Activated CD4-positive, alpha-beta T cell treated with anti-CD3 and anti-CD28 coated beads, Interleukin-2, amount 50 U/mL, for 4 hours (primary cell): ENCODE measurements around the gene CGRRF1.

Experiments
- DNase-seq, 2 experiments: peaks; one replicate each; pipeline ENCODE4 v3.0.0-alpha.2; 2020

Gene CGRRF1

GRCh38 chr14:54509546-54510501, at the start of gene CGRRF1:
CGRRF1 (plus strand) TSS chr14:54509906; CDS start chr14:54509960, 54 bp downstream.
- peak; percentile 92 to 93 for DNase-seq

- DNase-seq = no peak
These were observed 47.7 kb upstream of the CGRRF1 start for GRCh38 chr14:54462048-54462447.

GRCh38 chr14:54465654-54466053, 44.1 kb upstream of the CGRRF1 start:
- DNase-seq = no peak

- no peak for DNase-seq
These were observed 42.4 kb upstream of the CGRRF1 start for GRCh38 chr14:54467280-54467679.

- DNase-seq = no peak
These were observed 39.0 kb upstream of the CGRRF1 start for GRCh38 chr14:54470701-54471100.

- DNase-seq = no peak
These were observed 38.1 kb upstream of the CGRRF1 start for GRCh38 chr14:54471641-54472040.

GRCh38 chr14:54472315-54472714, 37.4 kb upstream of the CGRRF1 start:
- no peak for DNase-seq

- DNase-seq = no peak
These were observed 35.4 kb upstream of the CGRRF1 start for GRCh38 chr14:54474232-54474793.

GRCh38 chr14:54475187-54475899, 34.4 kb upstream of the CGRRF1 start:
- DNase-seq = no peak

GRCh38 chr14:54475911-54476310, 33.8 kb upstream of the CGRRF1 start:
- DNase-seq = no peak

- no peak for DNase-seq
These were observed 31.0 kb upstream of the CGRRF1 start for GRCh38 chr14:54478636-54479215.

GRCh38 chr14:54480830-54481562, 28.7 kb upstream of the CGRRF1 start:
- no peak for DNase-seq

- DNase-seq = no peak
These were observed 28.0 kb upstream of the CGRRF1 start for GRCh38 chr14:54481695-54482094.

- DNase-seq = no peak
These were observed 26.5 kb upstream of the CGRRF1 start for GRCh38 chr14:54483073-54483745.

GRCh38 chr14:54483846-54484245, 25.9 kb upstream of the CGRRF1 start:
- DNase-seq = no peak

GRCh38 chr14:54486685-54487084, 23.0 kb upstream of the CGRRF1 start:
- no peak for DNase-seq

GRCh38 chr14:54487771-54488170, 21.9 kb upstream of the CGRRF1 start:
- DNase-seq = no peak

- DNase-seq = peak; percentile 18 to 22
These were observed 21.4 kb upstream of the CGRRF1 start for GRCh38 chr14:54488318-54488645.

GRCh38 chr14:54488646-54489317, 20.9 kb upstream of the CGRRF1 start, which contains the start of gene GMFB:
GMFB (minus strand) TSS chr14:54488980; CDS start chr14:54488927, 53 bp downstream.
- peak; percentile 83 to 85 for DNase-seq

GRCh38 chr14:54489318-54489683, 20.4 kb upstream of the CGRRF1 start:
- DNase-seq = no peak

GRCh38 chr14:54489731-54490444, 19.8 kb upstream of the CGRRF1 start:
- DNase-seq = no peak
